ENCODE results near the gene LTO1. TPM values are rescaled to one million over a fixed set of nuclear protein-coding genes. Genes with fewer than 3 reads are reported as not detected.

Gene LTO1
- total RNA-seq, 3 donors from 2014 or later, result 22.2 to 24.5 (median 22.8) TPM

- Mint-ChIP-seq H3K36me3 (ENCODE audit: insufficient read depth) (peaks cover 20% of the 10 kb centered on the region), H3K4me1 (ENCODE audit: low read depth) (no peaks in the 10 kb centered on the region), H3K4me3 (no peak overlapping the region), H3K9me3 (no peaks in the 10 kb centered on the region), H3K27me3 (ENCODE audit: low read depth) (no peaks in the 10 kb centered on the region)
- no peak for DNase-seq
- no peak for ATAC-seq
Measured at GRCh38 chr11:69662021-69662698, 13.0 kb downstream of the LTO1 start.

GRCh38 chr11:69661413-69661715 lies 13.8 kb downstream of the LTO1 start:
- Mint-ChIP-seq H3K27me3 (ENCODE audit: low read depth) (no peaks in the 10 kb centered on the region), H3K4me3 (no peak overlapping the region), H3K9me3 (no peaks in the 10 kb centered on the region), H3K4me1 (ENCODE audit: low read depth) (no peaks in the 10 kb centered on the region), H3K36me3 (ENCODE audit: insufficient read depth) (peaks cover 20% of the 10 kb centered on the region)
- no peak for ATAC-seq
- DNase-seq, result no peak

GRCh38 chr11:69660001-69660500 lies 15.1 kb downstream of the LTO1 start:
- H3K4me1 Mint-ChIP-seq (ENCODE audit: low read depth), result no peaks in the 10 kb centered on the region
- DNase-seq (no peak), ATAC-seq (no peak)
- no peaks in the 10 kb centered on the region for H3K27me3 Mint-ChIP-seq (ENCODE audit: low read depth)
- no peak overlapping the region for H3K4me3 Mint-ChIP-seq
- no peaks in the 10 kb centered on the region for H3K9me3 Mint-ChIP-seq
- H3K36me3 Mint-ChIP-seq (ENCODE audit: insufficient read depth), result peaks cover 17% of the 10 kb centered on the region

- Mint-ChIP-seq H3K4me1 (ENCODE audit: low read depth) (no peaks in the 10 kb centered on the region), H3K27me3 (ENCODE audit: low read depth) (no peaks in the 10 kb centered on the region), H3K9me3 (no peaks in the 10 kb centered on the region), H3K4me3 (no peak overlapping the region), H3K36me3 (ENCODE audit: insufficient read depth) (peaks cover 17% of the 10 kb centered on the region)
- DNase-seq (no peak), ATAC-seq (no peak)
Measured at GRCh38 chr11:69659591-69659990, 15.6 kb downstream of the LTO1 start.

GRCh38 chr11:69658626-69659450 lies 16.3 kb downstream of the LTO1 start:
- ATAC-seq (no peak), DNase-seq (no peak)
- no peaks in the 10 kb centered on the region for H3K4me1 Mint-ChIP-seq (ENCODE audit: low read depth)
- H3K9me3 Mint-ChIP-seq, result no peaks in the 10 kb centered on the region
- peaks cover 11% of the 10 kb centered on the region for H3K36me3 Mint-ChIP-seq (ENCODE audit: insufficient read depth)
- no peaks in the 10 kb centered on the region for H3K27me3 Mint-ChIP-seq (ENCODE audit: low read depth)
- H3K4me3 Mint-ChIP-seq, result no peak overlapping the region

GRCh38 chr11:69657911-69658625 lies 17.1 kb downstream of the LTO1 start:
- H3K36me3 Mint-ChIP-seq (ENCODE audit: insufficient read depth), result peaks cover 6% of the 10 kb centered on the region
- H3K4me1 Mint-ChIP-seq (ENCODE audit: low read depth), result no peaks in the 10 kb centered on the region
- DNase-seq (no peak), ATAC-seq (no peak)
- H3K4me3 Mint-ChIP-seq, result no peak overlapping the region
- H3K9me3 Mint-ChIP-seq, result no peaks in the 10 kb centered on the region
- no peaks in the 10 kb centered on the region for H3K27me3 Mint-ChIP-seq (ENCODE audit: low read depth)

GRCh38 chr11:69657456-69657910 lies 17.7 kb downstream of the LTO1 start:
- no peaks in the 10 kb centered on the region for H3K9me3 Mint-ChIP-seq
- no peak for ATAC-seq
- DNase-seq, result no peak
- no peaks in the 10 kb centered on the region for H3K27me3 Mint-ChIP-seq (ENCODE audit: low read depth)
- H3K4me1 Mint-ChIP-seq (ENCODE audit: low read depth), result no peaks in the 10 kb centered on the region
- no peak overlapping the region for H3K4me3 Mint-ChIP-seq
- H3K36me3 Mint-ChIP-seq (ENCODE audit: insufficient read depth), result peaks cover 3% of the 10 kb centered on the region

- no peak for DNase-seq
- Mint-ChIP-seq H3K9me3 (no peaks in the 10 kb centered on the region), H3K36me3 (ENCODE audit: insufficient read depth) (peaks cover 3% of the 10 kb centered on the region), H3K4me1 (ENCODE audit: low read depth) (no peaks in the 10 kb centered on the region), H3K27me3 (ENCODE audit: low read depth) (no peaks in the 10 kb centered on the region), H3K4me3 (no peak overlapping the region)
- ATAC-seq, result no peak
Measured at GRCh38 chr11:69656536-69657455, 18.4 kb downstream of the LTO1 start.

- no peak overlapping the region for H3K4me3 Mint-ChIP-seq
- H3K36me3 Mint-ChIP-seq (ENCODE audit: insufficient read depth), result peaks cover 2% of the 10 kb centered on the region
- no peak for DNase-seq
- no peaks in the 10 kb centered on the region for H3K27me3 Mint-ChIP-seq (ENCODE audit: low read depth)
- ATAC-seq, result no peak
- H3K4me1 Mint-ChIP-seq (ENCODE audit: low read depth), result no peaks in the 10 kb centered on the region
- no peaks in the 10 kb centered on the region for H3K9me3 Mint-ChIP-seq
Measured at GRCh38 chr11:69655479-69656428, 19.4 kb downstream of the LTO1 start.

GRCh38 chr11:69654660-69655478 lies 20.3 kb downstream of the LTO1 start:
- Mint-ChIP-seq H3K4me3 (no peak overlapping the region), H3K9me3 (no peaks in the 10 kb centered on the region), H3K4me1 (ENCODE audit: low read depth) (no peaks in the 10 kb centered on the region), H3K36me3 (ENCODE audit: insufficient read depth) (no peaks in the 10 kb centered on the region), H3K27me3 (ENCODE audit: low read depth) (no peaks in the 10 kb centered on the region)
- ATAC-seq (no peak), DNase-seq (no peak)

GRCh38 chr11:69654001-69654659 lies 21.0 kb downstream of the LTO1 start:
- Mint-ChIP-seq H3K27me3 (ENCODE audit: low read depth) (no peaks in the 10 kb centered on the region), H3K9me3 (no peaks in the 10 kb centered on the region), H3K4me1 (ENCODE audit: low read depth) (no peaks in the 10 kb centered on the region), H3K36me3 (ENCODE audit: insufficient read depth) (peaks cover 2% of the 10 kb centered on the region), H3K4me3 (no peak overlapping the region)
- no peak for DNase-seq
- no peak for ATAC-seq

GRCh38 chr11:69653406-69653960 lies 21.7 kb downstream of the LTO1 start:
- DNase-seq, result no peak
- no peak for ATAC-seq
- H3K9me3 Mint-ChIP-seq, result no peaks in the 10 kb centered on the region
- H3K4me3 Mint-ChIP-seq, result no peak overlapping the region
- peaks cover 2% of the 10 kb centered on the region for H3K36me3 Mint-ChIP-seq (ENCODE audit: insufficient read depth)
- no peaks in the 10 kb centered on the region for H3K4me1 Mint-ChIP-seq (ENCODE audit: low read depth)
- no peaks in the 10 kb centered on the region for H3K27me3 Mint-ChIP-seq (ENCODE audit: low read depth)
